Colonic mucosa (tissue), 4 donors: ENCODE data around the gene MACROD2. TPM values are rescaled to one million over a fixed set of nuclear protein-coding genes. Genes with fewer than 3 reads are reported as not detected.

Experiments
- DNase-seq: peaks from one replicate; pipeline ENCODE4 v3.0.0-alpha.2; 2020
- H3K27ac ChIP-seq: fragments of 200-600 bp; one replicate; pipeline ENCODE4 v1.8.0; 2021
- H3K27me3 ChIP-seq: fragments of 200-600 bp; one replicate; pipeline ENCODE4 v1.8.0; 2021
- H3K36me3 ChIP-seq: fragments of 200-600 bp; one replicate; pipeline ENCODE4 v1.8.0; 2021
- H3K4me1 ChIP-seq: fragments of 200-600 bp; one replicate; pipeline ENCODE4 v1.8.0; 2021; ENCODE audit warnings: mild to moderate bottlenecking
- H3K4me3 ChIP-seq: fragments of 200-600 bp; one replicate; pipeline ENCODE4 v1.8.0; 2021
- H3K9ac ChIP-seq, 2 donors: one replicate each; pipeline ENCODE4 v1.7.0; 2013; ENCODE audit warnings: control low read depth in 2 of 2, low read depth in 2 of 2, low read length in 2 of 2
- H3K9me3 ChIP-seq: fragments of 200-600 bp; one replicate; pipeline ENCODE4 v1.8.0; 2021
- intact Hi-C: fragments of 100-400 bp; cut with DNase I; formaldehyde crosslinking; loops from one replicate; pipeline ENCODE4 v1.14.1; 2022
- total RNA-seq, 2 donors: library from RNA; stranded (reverse); fragmentation: NEBNext Ultra II Directional in 1 of 2; extraction: Animal tissue kit (Norgen Biotek cat#: 25700) in 1 of 2; gene quantifications; one replicate each; pipeline ENCODE4 v1.2.1, GENCODE V29; 2021
- TF ChIP-seq, protein P1 (sequence below): fragments of 200-600 bp; IDR thresholded peaks from one replicate; pipeline ENCODE4 v1.8.0; 2022; ENCODE audit warnings: antibody characterized with exemption, mild to moderate bottlenecking
- donor health status: healthy.
- donor health status: DM: no; HTN: no; CAD: no.
- donor health status: DM: no; HTN: no; CAD: no.

Gene MACROD2
- total RNA-seq, 2 donors from 2014 or later = 3.2 to 3.3 TPM

DNA sequence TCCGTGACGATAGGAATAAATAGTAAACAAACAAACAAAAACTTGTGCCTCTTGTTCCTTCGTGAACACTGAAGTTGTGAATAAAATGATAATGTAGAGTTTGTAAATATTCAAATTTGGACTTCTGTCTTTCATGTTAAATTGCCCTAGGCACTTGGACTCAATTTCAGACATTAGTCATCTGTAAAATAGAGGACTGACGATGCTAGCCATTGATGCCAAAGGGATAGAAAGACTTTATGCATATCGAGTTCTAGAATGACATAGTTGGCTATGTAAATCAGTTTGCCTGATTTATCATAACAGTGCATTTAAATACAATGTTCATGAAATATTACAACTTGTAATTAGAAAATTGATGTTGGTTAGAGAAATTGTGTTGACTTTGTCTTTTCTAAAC is 388.0 kb downstream of the MACROD2 start:
- no peaks in the 10 kb centered on the region for H3K27me3 ChIP-seq
- DNase-seq = no peak
- H3K9ac ChIP-seq = no peak overlapping the region
- TF ChIP-seq, protein P1, sequence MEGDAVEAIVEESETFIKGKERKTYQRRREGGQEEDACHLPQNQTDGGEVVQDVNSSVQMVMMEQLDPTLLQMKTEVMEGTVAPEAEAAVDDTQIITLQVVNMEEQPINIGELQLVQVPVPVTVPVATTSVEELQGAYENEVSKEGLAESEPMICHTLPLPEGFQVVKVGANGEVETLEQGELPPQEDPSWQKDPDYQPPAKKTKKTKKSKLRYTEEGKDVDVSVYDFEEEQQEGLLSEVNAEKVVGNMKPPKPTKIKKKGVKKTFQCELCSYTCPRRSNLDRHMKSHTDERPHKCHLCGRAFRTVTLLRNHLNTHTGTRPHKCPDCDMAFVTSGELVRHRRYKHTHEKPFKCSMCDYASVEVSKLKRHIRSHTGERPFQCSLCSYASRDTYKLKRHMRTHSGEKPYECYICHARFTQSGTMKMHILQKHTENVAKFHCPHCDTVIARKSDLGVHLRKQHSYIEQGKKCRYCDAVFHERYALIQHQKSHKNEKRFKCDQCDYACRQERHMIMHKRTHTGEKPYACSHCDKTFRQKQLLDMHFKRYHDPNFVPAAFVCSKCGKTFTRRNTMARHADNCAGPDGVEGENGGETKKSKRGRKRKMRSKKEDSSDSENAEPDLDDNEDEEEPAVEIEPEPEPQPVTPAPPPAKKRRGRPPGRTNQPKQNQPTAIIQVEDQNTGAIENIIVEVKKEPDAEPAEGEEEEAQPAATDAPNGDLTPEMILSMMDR = no peak
- H3K27ac ChIP-seq = no peak overlapping the region
- H3K9me3 ChIP-seq = no peaks in the 10 kb centered on the region
- intact Hi-C loops = no loop called here
- no peaks in the 10 kb centered on the region for H3K36me3 ChIP-seq
- H3K4me3 ChIP-seq = no peak overlapping the region
- no peaks in the 10 kb centered on the region for H3K4me1 ChIP-seq

DNA sequence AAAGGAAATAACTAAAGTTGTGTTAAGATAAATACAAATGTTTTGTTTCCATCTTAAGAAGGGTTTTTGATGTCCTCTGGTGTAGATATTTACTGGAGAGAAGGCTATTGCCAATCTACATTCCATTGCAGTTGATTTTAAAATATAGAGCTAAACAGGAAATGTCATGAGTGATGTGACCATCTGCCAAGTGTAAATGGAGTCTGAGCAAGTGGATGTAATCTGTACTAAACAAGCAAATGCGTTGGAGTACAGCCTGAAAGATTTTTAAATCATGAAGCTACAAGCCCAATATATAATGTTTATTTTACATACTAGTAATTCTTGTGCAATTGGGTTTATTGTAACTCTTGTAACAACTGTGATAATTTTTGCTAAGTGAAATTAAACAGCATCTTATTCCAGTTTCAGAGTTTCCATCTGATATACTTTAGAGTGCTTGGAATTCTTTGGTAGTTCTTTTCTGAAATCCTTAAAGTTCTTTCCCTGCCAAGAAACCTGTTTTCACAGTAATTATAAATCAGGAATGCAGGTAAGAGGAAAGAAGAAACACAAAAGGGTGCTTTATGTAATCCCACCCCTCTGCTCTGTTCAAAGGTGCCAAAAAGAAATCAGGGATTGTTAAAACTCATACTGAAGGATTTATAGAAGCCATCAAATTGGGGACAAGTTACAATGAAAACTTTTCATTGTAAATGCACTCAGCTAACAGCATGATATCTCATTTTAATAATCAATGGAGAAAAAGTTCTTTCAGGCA is 389.3 kb downstream of the MACROD2 start:
- Histone ChIP-seq H3K27ac (no peak overlapping the region), H3K36me3 (no peaks in the 10 kb centered on the region), H3K9ac (no peak overlapping the region), H3K4me1 (no peaks in the 10 kb centered on the region), H3K27me3 (no peaks in the 10 kb centered on the region), H3K9me3 (no peaks in the 10 kb centered on the region), H3K4me3 (no peak overlapping the region)
- intact Hi-C loops = no loop called here
- TF ChIP-seq, protein P1 = no peak
- no peak for DNase-seq

DNA sequence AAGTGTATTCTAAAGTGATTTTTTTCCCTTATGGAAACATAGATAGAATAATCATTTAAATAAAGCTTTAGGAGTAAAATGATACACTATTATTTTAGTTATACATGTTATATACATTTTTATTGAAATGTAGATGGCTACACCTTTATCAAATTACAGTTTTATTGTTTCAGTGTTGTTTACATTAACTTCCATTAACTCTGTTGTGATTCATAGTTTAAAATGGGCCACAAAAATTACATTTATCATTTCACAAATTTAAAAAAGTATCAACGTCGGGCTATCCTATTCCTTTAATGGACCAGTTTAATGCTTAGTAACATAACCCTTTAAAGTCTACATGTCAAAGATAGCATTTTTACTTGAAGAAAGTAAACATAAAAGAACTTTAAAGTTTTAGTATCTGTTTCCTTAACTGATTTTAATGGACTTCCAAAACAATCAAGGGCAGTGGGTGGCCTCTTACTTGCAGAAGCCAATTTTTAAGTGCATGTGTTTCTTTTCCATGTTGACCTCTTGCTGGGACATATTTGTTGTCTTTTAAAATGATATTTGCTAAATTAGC is 389.9 kb downstream of the MACROD2 start:
- intact Hi-C loops = no loop called here
- TF ChIP-seq, protein P1 = no peak

DNA sequence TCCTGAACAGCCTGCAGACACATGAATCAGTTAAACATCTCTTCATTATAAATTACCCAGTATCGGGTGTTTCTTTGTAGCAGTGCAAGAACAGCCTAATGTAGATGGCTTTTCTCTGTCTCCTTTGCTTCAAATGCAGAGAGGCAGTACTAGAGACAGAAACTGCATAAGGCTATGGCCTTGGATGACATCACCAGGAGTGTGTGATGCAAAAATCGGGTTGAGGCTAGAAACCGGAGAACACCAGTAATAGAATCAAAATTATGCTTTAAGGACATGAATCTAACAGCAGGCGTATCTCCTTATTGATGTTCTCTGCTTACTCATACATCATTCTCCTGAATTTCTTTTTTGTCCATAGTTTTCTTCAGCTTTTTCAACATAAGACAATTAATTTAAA is 391.4 kb downstream of the MACROD2 start:
- TF ChIP-seq, protein P1 = no peak
- H3K4me1 ChIP-seq = no peaks in the 10 kb centered on the region
- H3K4me3 ChIP-seq = no peak overlapping the region
- no peak overlapping the region for H3K9ac ChIP-seq
- no peaks in the 10 kb centered on the region for H3K27me3 ChIP-seq
- intact Hi-C loops = no loop called here
- H3K36me3 ChIP-seq = no peaks in the 10 kb centered on the region
- no peaks in the 10 kb centered on the region for H3K9me3 ChIP-seq
- H3K27ac ChIP-seq = no peak overlapping the region
- DNase-seq = no peak

More for the DNA sequence above, 389.9 kb downstream of the MACROD2 start:
- no peaks in the 10 kb centered on the region for H3K27me3 ChIP-seq
- no peak overlapping the region for H3K27ac ChIP-seq
- no peak overlapping the region for H3K4me3 ChIP-seq
- H3K9ac ChIP-seq = no peak overlapping the region
- H3K9me3 ChIP-seq = no peaks in the 10 kb centered on the region
- DNase-seq = no peak
- no peaks in the 10 kb centered on the region for H3K36me3 ChIP-seq
- no peaks in the 10 kb centered on the region for H3K4me1 ChIP-seq

DNA sequence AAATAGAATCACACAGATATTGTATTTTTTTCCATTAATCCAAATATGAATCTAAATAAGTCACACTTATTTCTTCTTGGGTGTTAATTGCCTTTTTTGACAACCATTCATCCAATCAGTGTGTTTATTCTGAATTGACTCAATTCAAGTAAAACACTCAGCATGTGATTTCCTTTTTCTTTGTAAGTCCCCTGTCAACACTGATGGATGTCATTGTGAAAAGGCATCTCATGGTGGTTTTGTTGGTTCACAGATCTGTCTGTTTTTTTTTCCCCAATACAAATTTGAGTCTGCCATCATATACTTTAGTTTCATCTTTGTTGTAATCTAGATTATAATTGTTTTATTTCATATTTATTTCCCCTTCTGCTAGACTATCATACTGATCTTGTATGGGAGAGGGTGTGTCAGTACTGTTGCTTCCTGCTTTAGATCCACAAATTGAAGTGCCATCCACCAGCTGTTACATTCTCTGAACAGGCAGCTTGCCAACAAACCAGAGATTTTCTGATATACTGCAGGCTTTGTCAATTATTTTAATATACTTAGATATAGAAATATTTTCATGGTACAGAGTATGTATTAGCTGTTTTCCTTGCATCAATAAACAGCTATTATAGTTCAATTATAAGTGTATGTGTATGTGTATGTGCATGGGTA is 406.3 kb downstream of the MACROD2 start:
- no peak overlapping the region for H3K4me3 ChIP-seq
- H3K9ac ChIP-seq = no peak overlapping the region
- no peaks in the 10 kb centered on the region for H3K27me3 ChIP-seq
- H3K36me3 ChIP-seq = no peaks in the 10 kb centered on the region
- no peak overlapping the region for H3K27ac ChIP-seq
- no peaks in the 10 kb centered on the region for H3K4me1 ChIP-seq
- intact Hi-C loops = no loop called here
- TF ChIP-seq, protein P1 = no peak
- no peaks in the 10 kb centered on the region for H3K9me3 ChIP-seq
- DNase-seq = peak; percentile 19
